Measurements from ENCODE around the gene NCOA7.

GRCh38 chr6:125812394-125813292 is 21.9 kb downstream of the NCOA7 start:
- TF ChIP-seq CTCF (IDR thresholded peaks at IDR 0.05; ENCODE audit: low read depth, low read length, missing input control) (no peak), YY1 (IDR thresholded peaks at IDR 0.05) (no peak), FOXA1 (IDR thresholded peaks at IDR 0.05) (no peak)

All from liver (tissue), 2 donors.